AG08395 (cell line): ENCODE results near the gene WASHC4.

ENCODE experiments used
- DNase-seq: peaks from one replicate; pipeline ENCODE4 v3.0.0; 2012; ENCODE audit warnings: mixed read lengths, low spot score

The WASHC4 gene, protein sequence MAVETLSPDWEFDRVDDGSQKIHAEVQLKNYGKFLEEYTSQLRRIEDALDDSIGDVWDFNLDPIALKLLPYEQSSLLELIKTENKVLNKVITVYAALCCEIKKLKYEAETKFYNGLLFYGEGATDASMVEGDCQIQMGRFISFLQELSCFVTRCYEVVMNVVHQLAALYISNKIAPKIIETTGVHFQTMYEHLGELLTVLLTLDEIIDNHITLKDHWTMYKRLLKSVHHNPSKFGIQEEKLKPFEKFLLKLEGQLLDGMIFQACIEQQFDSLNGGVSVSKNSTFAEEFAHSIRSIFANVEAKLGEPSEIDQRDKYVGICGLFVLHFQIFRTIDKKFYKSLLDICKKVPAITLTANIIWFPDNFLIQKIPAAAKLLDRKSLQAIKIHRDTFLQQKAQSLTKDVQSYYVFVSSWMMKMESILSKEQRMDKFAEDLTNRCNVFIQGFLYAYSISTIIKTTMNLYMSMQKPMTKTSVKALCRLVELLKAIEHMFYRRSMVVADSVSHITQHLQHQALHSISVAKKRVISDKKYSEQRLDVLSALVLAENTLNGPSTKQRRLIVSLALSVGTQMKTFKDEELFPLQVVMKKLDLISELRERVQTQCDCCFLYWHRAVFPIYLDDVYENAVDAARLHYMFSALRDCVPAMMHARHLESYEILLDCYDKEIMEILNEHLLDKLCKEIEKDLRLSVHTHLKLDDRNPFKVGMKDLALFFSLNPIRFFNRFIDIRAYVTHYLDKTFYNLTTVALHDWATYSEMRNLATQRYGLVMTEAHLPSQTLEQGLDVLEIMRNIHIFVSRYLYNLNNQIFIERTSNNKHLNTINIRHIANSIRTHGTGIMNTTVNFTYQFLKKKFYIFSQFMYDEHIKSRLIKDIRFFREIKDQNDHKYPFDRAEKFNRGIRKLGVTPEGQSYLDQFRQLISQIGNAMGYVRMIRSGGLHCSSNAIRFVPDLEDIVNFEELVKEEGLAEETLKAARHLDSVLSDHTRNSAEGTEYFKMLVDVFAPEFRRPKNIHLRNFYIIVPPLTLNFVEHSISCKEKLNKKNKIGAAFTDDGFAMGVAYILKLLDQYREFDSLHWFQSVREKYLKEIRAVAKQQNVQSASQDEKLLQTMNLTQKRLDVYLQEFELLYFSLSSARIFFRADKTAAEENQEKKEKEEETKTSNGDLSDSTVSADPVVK

DNA sequence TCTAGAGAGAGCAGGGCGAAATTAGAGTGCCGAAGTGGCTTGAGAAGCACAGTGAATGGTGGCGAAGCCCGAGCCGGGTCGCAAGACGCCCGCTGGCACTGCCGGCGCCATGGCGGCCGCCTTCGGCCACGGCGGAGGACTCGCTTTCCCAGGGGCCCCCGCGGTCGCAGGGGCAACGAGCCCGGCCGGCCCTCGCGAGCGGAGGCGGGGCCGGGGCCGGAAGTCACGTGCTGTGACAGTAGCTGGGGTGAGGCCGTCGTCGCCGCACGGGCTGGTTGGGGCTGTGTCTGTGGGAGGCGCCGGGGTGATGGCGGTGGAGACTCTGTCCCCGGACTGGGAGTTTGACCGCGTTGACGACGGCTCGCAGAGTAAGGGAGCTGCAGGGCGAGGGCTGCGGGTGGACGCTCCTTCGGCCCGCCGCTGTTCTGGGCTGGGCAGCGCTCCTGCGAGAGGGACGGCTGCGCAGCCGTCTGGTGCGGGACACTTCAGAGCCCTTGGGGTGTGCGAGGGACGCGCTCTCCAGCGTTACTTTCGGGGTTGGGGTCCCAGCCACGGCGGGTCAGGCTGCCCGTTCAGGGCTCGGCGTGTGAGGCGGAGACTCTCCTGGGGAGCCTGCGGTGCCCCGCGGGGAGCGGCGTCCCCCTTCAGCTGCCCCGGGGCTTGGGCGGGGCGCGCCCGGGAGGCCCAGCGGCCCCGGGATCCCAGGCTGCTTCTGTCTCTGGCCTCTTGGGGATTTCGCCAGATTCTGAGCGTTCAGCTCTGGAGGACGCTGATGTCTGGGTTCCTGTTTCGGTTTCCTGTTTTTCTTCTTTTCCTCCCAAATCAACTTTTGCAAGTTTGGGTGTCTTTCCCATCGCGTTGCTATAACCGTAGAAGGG lies at the start of gene WASHC4:
WASHC4 (plus strand) TSS at position 238 of the 878 bp plus-strand sequence; CDS start at position 308, 70 bp downstream.
- DNase-seq = peak; percentile 98

DNA sequence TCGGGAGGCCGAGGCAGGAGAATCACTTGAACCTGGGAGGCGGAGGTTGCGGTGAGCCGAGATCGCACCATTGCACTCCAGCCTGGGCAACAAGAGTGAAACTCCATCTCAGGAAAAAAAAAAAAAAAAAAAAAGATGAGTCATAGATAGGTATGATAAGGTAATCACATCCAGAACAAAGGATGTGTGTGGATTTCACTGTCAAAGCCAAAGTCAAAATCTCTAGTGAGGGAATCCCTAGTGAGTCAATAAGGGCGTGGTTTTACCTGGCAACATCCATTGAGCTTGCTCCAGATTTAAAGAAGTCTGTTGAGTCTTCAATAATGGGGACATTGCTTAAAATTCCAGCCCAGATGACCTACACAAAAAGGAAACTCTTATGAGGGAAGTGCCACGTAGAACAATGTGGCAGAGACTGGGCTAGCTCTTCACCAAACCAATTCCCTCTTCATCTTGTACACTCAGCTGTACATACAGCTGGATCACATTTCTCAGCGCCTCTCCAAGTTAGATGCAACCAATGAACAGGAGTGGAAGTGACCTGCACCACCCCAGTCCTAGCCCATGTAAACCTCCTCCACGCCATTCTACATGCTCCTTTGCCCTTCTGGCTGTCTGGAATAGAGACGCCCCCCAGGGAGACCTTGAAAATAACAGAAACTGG lies 46.7 kb upstream of the WASHC4 start:
- no peak for DNase-seq

DNA sequence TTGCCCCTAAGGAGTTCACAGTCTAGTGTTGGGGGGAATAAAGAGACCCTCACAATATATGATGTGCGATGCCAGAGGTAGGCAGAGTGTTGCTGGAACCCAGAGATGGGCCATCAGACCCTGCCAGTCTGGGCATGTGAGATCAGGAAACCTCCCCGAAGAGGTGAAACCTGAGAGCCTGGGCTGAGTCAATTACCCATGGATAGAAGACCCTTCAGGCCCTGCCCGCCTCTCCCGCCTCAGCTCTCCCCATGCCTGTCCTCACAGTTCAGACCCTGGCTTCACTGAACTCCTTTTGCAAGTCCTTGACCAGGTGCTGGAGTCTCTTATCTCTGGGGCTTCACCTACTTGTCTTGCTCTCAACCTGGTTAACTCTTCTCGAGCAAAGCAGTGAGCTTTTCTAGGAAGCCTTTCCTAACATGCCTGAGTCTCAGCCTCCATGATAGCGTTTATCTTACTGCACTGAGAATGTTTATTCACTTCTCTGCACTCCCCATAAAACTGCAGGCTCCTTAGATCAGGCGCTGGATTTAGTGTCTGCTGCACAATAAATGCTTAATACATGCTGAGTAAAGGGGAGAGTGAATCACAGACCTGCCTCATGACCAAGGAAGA lies 42.9 kb upstream of the WASHC4 start:
- no peak for DNase-seq

DNA sequence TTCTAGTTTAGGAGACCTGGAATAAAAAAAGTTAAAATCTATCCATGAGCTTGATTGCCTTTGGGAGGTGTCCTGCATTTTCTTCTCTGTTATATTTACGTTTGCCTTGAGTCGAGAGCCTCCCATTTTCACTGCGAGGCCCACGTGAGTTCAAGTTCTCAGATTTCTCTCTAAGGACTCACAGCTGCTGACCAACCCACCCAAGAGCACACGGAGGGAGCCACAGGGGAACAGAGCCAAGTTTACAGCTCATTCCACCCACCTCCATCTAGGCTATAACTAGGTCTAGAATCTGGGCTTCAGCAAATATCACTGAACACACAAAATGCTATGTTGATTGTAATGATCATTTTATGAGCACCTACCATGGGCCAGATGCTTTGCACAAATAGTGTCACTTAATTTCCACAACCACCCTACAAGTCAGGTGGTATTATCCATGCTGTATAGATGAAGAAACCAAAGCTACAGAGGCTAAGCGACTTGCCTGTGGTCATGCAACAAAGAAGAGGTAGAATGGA lies 40.0 kb upstream of the WASHC4 start:
- no peak for DNase-seq

DNA sequence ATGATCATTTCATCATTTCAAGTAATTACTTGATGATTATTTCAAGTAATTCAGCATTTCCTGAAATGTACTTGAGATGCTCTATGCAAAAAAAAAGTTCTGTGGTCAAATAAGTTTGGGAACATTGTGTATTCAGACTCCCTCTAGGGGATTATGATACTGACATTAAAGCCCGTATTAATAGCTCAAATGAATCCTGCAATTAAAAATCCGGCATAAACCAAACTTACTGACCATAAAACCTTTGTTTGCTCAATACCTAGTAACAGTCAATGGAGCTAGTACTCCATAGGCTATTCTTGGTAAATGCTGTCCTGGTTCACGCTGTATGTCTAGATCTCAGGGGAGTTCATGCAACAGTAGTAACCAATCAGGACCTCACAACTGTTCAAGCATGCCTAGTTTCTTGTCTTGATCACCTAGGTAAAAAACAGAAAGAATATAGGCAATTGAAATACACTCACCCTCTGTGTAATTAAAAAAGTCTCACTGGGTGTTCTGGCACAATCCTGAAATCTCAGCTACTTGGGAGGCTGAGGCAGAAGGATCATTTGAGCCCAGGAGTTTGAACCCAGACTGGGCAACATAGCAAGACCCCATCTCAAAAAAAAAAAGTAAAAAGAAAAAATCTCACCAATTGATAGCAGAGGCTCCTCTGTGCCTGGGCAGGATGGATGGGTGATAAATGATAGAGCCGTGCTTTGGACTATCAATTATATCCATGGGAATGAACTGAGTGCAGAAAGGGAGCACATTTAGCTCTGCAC lies 37.4 kb upstream of the WASHC4 start:
- no peak for DNase-seq

DNA sequence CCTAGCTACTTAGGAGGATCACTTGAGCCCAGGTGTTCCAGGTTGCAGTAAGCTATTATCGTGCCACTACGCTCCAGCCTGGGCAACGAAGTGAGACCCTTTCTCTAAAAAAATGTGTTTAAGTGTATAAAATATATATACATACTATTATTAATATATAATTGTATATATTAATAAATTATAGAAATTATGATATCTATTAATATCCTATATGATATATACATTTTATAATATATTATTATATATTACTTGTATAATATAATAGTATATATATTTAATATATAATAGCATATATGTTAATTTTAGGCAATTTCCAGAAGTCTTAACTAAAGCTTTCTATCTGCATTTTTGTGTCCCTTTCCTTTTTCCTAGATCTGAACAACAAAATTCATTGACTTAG lies 35.5 kb upstream of the WASHC4 start:
- DNase-seq = no peak

DNA sequence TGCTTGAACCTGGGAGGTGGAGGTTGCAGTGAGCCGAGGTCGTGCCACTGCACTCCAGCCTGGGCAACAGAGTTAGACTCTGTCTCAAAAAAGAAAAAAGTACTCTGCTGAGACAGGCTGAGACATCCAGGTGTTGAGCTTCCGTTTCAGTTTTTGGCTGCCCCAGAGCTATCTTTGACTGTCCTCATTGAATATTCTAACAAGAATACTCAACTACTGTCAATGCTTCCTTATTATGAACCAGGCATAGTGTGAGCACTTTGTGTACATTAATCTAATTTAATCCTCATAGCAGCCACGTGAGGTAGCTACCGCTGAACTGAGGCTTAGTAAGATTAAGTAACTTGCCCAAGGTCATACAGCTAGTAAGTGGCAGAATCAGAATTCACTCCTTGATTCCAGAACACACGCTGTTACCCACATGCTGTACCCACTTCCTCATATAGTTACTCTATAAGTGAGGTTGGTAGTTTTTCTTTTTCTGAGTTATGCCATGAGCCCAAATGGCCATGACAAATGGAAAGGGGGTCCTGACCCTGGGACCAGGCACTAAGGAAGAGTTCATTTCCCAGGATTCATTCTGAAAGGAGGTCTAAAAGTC lies 34.5 kb upstream of the WASHC4 start:
- DNase-seq = no peak

DNA sequence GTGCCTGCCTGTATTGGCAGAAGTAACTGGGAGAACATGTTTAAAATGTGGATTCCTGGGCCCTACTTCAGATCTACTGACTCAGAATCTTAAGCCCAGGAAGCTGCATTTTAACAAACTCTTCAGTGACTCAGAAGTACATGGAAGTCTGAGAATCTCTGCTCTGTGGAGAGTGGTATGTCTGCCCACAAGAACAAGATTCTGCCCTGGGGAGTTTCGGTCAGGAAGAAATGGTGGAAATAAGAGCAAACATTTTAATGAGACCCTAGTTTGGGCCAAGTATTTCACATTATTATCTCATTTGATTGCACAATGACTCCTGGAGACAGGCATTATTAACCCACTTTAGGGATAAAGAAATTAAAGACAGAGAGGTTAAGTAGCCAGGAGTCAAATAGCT lies 31.4 kb upstream of the WASHC4 start:
- DNase-seq = peak; percentile 59

DNA sequence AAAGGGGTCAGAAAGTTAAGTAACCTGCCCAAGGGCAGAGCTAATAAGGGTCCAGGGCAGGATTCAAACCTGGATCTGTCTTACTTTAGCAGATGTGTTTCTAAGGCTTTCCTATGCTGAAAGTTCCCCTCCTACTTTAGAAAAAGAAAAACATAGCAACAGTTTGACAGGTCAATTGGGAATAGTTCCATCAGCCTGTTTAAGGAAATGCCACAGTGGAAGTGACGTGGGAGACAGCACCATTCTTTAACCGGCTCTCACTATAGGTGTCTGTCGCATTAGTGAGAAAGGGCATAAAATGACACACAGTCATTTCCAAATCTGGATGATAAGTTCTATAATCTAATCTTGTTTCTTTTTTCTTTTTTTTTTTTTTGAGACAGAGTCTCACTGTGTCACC lies 30.6 kb upstream of the WASHC4 start:
- no peak for DNase-seq

DNA sequence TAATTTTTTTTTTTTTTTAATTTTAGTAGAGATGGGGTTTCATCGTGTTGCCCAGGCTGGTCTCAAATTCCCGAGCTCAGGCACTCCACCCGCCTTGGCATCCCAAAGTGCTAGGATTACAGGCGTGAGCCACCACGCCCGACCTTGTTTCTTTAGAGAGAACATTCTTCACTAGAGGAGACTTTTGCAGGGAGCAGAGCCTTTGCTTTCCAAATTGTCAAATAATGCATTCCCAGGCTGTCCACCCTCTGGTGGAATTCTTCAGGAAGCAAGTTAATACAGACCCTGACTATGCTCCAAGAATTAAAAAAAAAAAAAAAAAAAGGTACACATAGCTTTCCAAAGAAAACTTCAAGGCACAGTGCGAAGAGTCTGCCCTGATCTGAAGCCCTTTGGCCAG lies 30.1 kb upstream of the WASHC4 start:
- DNase-seq = no peak

DNA sequence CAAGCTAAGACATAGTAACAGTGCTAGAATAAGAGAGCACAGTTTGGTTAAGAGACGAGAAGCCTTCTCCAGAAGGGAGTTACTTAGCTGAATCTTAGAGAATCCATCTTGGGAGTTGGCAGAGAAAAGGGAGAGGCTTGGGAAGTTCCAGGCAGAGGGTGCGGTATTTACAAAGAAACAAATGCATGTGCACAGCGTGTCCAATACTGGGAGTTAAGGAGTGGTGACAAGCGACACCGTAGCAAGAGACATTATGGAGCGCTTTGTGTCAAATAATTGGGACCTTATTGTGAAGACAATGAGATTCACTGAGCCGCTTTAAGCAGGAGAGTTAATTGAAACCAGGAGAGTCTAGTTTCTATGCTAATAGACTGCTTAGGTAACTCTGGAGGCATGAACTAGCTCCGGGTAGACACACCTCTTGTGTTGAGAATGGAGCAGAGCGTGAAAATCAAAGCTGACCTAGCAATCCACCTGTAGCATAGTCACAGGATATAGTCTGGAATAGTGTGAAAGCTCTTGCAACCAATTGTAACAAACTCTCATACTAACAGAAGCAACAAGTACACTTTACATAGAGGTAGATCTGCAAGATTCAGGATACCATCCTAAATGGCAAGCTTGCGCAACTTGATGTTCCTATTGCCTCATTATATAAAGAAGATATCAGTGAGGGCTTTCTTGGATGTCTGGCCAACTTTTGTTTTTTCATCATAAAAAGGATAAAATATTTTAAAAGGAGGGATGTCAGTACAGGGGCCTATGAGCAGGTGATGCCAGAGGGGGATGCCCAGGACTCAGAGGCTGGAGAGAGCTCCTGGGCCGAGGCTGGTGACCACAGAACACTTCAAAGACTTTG lies 28.6 kb upstream of the WASHC4 start:
- no peak for DNase-seq

DNA sequence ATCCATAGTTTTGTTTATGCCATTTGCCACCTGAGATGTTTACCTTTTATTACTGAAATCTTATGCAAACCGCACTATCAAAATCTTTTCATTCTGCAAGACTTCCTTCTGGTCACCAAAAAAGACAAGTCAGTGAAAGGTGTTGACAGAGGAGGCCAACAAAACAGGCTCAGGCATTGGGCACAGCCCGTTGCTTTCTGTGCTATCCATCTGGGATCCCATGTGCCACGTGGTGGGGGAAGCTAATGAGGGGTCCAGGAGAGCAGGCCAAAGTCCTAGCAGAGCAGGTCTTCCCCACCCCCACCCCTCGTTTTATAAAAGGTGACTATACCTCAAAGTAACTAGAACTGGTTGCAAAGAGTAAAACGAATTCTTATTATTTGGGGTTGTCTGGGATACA lies 24.5 kb upstream of the WASHC4 start:
- no peak for DNase-seq

DNA sequence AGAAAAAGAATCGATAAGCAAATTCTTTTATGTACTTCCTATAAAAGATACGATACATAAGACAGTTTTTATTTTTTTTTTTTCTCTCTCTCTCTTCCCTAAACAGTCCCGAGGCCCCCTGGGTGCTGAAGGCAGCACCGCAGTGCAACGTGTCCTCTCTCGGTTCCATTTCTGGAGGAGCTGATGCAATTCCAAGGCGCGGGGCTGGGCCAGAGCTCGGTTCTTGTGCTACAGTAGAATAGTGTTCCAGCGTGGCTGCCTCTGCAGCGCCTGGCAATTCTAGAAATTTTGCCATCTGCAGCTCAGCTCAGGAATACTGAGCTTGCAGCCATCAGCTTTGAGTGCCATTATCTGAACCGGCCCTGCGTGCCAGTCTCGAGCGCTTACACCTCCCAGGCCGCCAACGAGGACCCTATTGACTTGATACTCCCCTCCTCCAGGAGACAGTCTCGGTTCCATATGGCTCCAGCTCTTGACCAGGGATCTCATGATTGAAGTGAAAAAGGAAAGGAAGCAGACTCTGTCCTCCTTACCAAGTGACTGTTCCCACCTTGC lies 23.9 kb upstream of the WASHC4 start:
- DNase-seq = peak; percentile 63

DNA sequence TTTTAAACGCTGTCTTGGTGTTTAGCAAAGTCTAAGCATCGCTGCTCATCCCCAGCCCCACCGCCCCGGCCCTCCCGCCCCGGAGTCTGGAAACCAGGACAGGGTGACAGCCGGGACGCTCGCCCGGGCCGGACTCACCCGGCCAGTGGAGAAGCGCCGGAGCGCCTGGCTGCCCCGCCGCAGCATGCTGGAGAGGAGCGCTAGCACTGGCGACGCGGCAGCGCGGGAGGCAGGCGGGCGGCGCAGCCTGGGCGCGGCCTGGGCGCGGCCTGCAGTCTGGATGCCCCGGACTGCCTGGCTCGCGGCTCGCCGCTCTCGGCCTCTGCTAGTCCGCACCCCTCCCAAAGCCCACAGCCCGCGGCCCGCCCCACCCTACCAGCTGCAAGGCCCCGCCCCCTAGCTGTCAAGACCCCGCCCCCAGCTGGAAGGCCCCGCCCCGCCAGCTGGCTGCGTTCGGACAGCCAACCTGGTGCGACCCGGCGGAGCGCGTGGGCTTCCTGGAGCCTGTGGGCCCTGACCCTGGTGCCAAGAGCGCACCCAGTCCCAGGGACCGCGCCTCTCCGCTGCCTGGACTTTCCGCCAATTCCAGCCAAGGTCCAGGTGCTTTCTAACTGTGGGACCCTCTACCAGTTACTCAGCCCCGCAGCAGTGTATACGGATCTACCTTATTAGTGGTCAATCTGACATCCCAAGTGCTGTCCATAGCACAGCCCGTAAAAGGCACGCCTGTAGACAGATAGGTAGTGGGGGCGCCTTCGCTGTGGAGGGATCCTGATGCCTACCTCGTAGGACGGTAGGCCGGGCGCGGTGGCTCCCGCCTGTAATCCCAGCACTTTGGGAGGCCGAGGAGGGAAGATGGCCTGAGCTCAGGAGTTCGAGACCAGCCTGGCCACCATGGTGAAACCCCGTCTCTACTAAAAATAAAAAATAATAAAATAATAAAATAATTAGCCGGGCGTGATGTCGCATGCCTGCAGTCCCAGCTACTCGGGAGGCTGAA lies 23.0 kb upstream of the WASHC4 start, which contains the start of gene ALDH1L2:
ALDH1L2 (minus strand) TSS at position 208 of the 1,000 bp plus-strand sequence; CDS start at position 186, 22 bp downstream.
- DNase-seq = peak; percentile 95

DNA sequence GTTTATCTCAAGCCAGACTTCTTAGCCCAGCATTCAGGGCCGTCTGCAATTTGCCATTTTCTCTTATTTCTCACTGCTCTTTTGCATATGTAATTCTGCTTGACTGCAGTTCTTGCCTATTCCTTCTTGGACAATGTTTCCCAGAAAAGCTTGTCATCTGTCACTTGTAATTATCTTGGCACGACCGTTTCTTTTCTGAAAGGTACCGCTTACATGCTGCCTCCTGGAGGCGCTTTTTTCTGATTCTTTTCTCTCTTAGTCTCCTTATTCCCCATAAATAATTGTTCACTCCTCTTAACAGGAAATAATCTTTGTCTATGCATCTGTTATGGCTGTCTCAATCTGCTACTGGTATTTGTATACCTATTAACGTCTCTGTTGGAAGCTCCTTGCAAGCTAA lies 22.0 kb upstream of the WASHC4 start:
- no peak for DNase-seq

DNA sequence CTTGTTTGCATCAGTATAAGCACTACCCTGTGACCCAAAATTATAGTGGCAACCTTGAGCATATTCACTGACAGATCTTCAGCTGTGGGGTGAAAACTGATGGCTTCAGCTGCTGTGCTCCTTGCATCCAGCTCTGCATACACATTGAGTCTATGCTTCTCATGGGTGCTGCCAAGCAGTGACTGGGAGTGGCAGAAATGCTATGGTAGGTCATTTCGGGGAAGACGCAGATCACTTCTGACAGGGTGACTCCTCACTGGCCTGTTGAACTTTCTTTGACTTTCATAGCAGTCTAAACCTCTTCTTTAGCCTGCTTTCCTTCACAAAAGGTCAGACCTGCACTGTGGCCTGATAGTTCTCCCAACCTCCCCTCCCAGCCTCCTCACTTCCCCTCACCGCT lies 17.7 kb upstream of the WASHC4 start:
- DNase-seq = no peak
